NCI-H82 treated with DMSO at 0.1 percent for 48 hours (cell line): Measurements from ENCODE around the gene KREMEN2.

ENCODE experiments used
- DNase-seq: peaks from one replicate; lab custom pipeline; 2025; ENCODE audit not compliant: unreplicated experiment; lab: John Stamatoyannopoulos, UW

Gene KREMEN2

DNA sequence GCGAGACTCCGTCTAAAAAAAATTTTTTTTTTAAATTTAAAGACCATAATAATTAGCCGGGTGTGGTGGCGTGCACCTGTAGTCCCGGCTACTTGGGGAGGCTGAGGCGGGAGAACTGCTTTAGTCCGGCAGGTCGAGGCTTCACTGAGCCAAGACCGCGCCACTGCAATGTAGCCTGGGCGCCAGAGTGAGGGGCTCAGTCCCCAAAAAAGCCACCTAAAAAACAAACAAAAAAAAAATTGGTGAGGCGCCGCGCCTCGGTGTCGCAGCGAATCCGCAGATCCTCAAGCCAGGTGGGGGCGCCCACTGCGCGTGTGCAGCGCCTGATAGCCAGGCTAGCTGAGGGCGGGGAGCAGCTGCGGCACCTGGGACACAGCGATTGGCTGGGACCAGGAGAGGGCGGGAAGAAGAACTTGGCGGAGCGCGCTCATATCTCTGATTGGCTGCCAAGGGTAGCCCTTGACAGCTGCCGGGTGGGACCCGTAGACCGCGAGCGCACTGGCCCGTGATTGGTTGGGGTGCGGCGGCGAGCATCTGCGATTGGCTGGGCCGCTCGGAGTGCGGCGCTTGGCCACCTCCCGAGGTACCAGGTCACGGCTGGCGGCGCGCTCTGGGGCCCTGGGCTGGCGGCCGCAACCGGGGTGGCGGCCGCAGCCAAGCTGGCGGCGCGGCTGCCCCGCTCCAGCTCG, 39.7 kb downstream of the KREMEN2 start:
- peak; percentile 97 for DNase-seq

GRCh38 chr16:3004319-3004718, 40.2 kb downstream of the KREMEN2 start:
- no peak for DNase-seq

DNA sequence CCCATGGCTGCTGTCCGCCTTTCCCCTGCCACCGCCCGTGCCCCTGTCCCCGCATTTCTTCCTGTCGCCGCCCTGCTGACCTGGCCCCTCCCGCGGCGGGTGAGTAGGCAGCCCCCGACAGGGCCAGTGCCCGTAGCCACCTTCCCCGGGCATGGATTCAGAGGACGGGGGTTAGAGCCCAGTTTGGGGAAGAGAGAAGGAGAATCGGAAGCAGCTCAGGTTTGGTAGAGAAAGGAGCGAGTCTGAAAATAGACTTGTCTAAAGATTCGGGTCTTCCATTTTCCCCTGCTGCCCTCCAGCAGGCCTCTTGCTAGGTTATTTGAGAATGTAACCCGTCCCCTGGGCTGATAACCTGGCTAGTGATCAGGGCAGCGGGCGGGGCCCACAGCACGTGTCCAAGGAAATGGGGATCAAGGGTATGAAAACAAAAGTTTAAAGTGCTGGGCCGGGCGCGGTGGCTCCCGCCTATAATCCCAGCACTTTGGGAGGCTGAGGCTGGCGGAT, 40.8 kb downstream of the KREMEN2 start:
- no peak for DNase-seq

GRCh38 chr16:3007059-3007956, 43.2 kb downstream of the KREMEN2 start:
- DNase-seq = no peak

DNA sequence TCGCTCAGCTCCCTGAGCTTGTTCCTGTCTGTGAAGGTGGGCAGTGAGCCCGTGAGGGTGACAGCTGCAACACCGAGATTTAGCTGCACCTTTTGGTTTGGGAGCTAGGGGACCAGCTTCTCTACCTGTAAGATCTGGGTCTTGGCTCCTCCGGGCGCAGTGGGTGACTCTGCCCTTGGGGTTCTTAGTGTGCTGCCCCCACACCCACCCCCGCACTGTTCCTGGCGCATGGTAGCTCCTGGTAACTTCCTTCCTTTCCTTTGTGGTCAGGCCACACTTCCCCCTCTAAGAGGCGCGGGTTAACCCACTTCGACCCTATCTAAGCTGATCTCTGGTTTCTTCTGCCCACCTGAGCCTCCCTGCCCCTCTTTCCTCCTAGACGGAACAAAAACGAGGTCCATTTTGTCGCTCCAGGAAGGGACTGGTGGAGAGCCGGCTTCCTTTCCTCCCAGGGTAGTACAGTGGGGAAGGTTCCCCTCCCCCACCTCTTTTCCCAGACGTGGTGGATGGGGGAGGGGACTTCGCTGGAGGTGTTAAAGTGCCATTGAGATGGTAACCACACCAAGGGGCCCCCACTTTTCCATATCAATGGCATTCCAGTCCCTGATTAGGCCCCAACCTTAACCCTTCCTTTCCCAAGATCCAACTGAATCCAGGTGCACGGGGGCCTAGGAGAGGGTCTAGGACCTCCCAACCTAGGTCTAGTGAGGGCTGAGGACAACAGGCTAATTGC, 44.0 kb downstream of the KREMEN2 start:
- DNase-seq = no peak

GRCh38 chr16:3008690-3009037, 44.6 kb downstream of the KREMEN2 start:
- DNase-seq = no peak

DNA sequence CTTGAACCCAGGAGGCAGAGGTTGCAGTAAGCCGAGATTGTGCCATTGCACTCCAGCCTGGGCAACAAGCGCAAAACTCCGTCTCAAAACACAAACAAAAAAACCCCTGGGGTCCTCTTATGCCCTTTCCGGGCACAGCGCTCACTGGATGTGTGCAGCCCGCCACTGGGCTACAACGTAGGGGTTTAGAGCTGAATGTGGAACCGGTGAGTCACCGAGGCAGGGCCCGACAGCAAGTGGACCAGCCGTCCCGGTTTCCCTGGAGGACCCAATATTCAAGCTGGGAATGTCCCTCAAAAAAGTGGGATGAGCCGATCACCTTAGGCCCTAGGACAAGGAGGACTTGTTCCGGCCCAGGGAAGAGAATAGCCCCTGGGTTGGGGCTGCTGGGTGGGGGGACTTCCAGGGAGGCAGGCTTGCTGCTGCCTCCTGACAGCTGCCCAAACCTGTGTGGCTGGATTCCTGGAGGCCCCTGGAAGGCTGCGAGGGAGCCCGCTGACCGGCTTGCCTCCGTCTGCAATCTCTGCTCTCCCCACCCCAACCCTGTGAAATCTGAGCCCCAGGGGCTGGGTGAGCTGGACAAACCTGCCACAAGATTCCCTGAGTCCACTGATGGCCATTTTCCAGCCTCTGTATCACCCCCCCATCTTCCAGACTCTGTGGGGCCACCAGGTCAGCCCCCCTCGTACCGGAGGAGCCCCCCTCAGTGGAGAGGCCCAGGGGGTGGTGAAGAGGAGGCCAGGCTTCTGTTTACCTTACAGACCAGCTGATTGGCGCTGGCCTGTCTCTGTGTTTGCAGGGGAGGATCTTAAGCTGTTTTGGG, 45.7 kb downstream of the KREMEN2 start:
- no peak for DNase-seq

GRCh38 chr16:3010510-3010909, 46.4 kb downstream of the KREMEN2 start:
- DNase-seq = no peak

DNA sequence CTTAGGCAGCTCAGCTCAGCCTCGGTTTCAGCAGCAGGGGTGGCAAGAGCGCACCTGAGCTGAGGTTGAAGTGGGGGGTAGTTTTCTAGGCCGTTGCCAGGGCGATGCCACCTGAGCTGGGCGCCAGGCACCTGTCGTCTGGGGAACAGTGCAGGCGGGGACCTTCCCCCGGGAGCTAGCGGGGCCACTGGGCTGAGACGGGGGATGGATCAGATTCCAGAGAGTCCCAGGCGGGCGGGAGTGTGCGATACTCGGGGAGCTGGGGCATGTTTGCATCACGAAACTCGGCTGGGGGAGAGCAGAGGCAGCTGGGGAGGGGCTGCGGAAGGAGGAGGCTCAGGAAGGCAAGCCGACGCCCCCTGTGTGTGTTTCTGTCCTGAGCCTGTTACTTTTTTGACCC, 48.2 kb downstream of the KREMEN2 start:
- DNase-seq = no peak

- no peak for DNase-seq
Observed at GRCh38 chr16:3012828-3013420, 48.8 kb downstream of the KREMEN2 start, which contains the start of gene CLDN9. TSS of gene CLDN9 (plus strand) at chr16:3012923. CDS start at chr16:3013363, 440 bp downstream.

DNA sequence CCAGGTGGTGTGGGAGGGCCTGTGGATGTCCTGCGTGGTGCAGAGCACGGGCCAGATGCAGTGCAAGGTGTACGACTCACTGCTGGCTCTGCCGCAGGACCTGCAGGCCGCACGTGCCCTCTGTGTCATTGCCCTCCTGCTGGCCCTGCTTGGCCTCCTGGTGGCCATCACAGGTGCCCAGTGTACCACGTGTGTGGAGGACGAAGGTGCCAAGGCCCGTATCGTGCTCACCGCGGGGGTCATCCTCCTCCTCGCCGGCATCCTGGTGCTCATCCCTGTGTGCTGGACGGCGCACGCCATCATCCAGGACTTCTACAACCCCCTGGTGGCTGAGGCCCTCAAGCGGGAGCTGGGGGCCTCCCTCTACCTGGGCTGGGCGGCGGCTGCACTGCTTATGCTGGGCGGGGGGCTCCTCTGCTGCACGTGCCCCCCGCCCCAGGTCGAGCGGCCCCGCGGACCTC, 49.4 kb downstream of the KREMEN2 start:
- no peak for DNase-seq

GRCh38 chr16:3013998-3014690, 50.1 kb downstream of the KREMEN2 start:
- DNase-seq = no peak

DNA sequence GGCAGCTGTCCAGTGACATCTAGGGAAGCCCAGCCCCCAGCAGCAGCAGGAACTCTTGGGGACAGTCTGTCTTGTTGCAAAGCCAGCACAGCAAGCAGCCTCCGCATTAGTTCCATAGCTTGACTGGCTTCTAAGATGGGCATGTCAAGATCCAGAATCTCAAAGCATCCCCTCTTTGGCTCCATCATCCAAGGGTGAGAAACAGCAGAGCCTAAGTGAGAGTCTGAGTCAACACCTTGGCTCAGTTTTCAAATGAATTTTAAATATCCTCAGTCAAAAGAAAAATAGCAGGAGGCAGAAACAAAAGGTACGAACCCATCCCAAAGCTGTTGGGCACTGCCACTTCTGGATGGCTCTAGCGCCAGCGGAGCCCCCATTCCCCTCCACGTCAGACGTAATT, 50.9 kb downstream of the KREMEN2 start:
- no peak for DNase-seq

GRCh38 chr16:3015865-3016521, 51.9 kb downstream of the KREMEN2 start:
- DNase-seq = no peak

DNA sequence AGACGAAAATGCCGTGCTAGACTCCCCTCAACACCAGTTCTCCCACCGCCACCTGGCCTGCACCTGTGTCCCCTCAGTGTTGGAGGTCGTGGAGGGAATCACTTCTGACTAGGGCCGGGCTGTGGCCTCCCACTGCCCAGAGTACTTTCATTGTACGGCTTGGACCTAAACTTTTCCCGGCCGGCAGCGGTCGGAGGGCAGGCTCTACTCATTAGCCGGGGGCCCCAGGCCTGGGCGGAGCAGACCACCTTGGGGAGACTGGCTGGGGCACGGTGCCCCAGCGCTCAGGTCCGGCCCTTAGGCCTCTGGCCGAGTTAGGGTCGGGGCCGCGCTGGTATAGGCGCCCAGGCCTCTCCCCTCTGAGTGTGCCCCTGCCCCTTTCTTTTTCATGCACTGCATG, 53.3 kb downstream of the KREMEN2 start:
- DNase-seq = no peak
